ENCODE results near the gene SPINDOC. TPM values are rescaled to one million over a fixed set of nuclear protein-coding genes. Genes with fewer than 3 reads are reported as not detected.

SPINDOC gene
- total RNA-seq, 1 experiment from 2014 or later = 50.9 TPM

DNA sequence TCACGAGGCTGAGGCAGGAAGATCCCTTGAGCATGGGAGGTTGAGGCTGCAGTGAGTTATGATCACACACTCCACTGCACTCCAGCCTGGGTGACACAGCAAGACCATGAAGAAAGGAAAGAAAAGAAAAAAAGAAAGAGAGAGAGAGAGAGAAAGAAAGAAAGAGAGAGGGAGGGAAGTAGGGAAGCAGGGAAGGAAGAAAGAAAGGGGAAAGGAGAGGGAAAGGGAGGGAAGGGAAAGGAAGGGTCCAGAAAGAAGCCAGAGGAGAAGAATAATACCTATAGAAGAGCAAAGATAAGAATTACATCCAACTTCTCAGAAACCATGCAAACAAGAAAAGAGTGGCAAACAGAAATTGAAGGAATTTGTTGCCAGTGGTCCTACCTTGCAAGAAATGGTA lies 27.4 kb upstream of the SPINDOC start:
- no TSS peak for BruUV-seq (replicated peaks)
- TF ChIP-seq POLR2A (IDR thresholded peaks at IDR 0.05; ENCODE audit: borderline replicate concordance, extremely low read depth, insufficient read depth, insufficient read length) (no peak), CBX3 (IDR thresholded peaks at IDR 0.05; ENCODE audit: low read depth) (no peak), ZFX (IDR thresholded peaks at IDR 0.05) (no peak), SIN3A (IDR thresholded peaks at IDR 0.05; ENCODE audit: low read depth) (no peak), RAD21 (IDR thresholded peaks at IDR 0.05; ENCODE audit: low read depth) (no peak), EGR1 (IDR thresholded peaks at IDR 0.05; ENCODE audit: low read depth) (no peak), SP1 (IDR thresholded peaks at IDR 0.05; ENCODE audit: low read depth) (no peak), ELF1 (IDR thresholded peaks at IDR 0.05; ENCODE audit: borderline replicate concordance, low read depth) (no peak), JUND (IDR thresholded peaks at IDR 0.05) (no peak), ZNF274 (IDR thresholded peaks at IDR 0.05; ENCODE audit: low read depth, low read length) (no peak)
- TF ChIP-seq, protein P1, sequence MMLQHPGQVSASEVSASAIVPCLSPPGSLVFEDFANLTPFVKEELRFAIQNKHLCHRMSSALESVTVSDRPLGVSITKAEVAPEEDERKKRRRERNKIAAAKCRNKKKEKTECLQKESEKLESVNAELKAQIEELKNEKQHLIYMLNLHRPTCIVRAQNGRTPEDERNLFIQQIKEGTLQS (IDR thresholded peaks at IDR 0.05) = no peak
- TF ChIP-seq, protein P2, sequence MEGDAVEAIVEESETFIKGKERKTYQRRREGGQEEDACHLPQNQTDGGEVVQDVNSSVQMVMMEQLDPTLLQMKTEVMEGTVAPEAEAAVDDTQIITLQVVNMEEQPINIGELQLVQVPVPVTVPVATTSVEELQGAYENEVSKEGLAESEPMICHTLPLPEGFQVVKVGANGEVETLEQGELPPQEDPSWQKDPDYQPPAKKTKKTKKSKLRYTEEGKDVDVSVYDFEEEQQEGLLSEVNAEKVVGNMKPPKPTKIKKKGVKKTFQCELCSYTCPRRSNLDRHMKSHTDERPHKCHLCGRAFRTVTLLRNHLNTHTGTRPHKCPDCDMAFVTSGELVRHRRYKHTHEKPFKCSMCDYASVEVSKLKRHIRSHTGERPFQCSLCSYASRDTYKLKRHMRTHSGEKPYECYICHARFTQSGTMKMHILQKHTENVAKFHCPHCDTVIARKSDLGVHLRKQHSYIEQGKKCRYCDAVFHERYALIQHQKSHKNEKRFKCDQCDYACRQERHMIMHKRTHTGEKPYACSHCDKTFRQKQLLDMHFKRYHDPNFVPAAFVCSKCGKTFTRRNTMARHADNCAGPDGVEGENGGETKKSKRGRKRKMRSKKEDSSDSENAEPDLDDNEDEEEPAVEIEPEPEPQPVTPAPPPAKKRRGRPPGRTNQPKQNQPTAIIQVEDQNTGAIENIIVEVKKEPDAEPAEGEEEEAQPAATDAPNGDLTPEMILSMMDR (IDR thresholded peaks at IDR 0.05 in 2 of 3, conservative IDR thresholded peaks at IDR 0.05 in 1 of 3; ENCODE audit: borderline replicate concordance in 1 of 3, insufficient read depth in 1 of 3, low read depth in 2 of 3, low read length in 2 of 3) = no peak
- TF ChIP-seq, protein P3, sequence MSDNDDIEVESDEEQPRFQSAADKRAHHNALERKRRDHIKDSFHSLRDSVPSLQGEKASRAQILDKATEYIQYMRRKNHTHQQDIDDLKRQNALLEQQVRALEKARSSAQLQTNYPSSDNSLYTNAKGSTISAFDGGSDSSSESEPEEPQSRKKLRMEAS (IDR thresholded peaks at IDR 0.05) = no peak
- no peak overlapping the region for H3K4me3 ChIP-seq (replicated peaks in 1 of 2; ENCODE audit: low read depth in 1 of 2, low read length in 2 of 2)
- H3K9me3 ChIP-seq (ENCODE audit: control insufficient read depth in 1 of 2, insufficient read depth in 1 of 2, low read depth in 1 of 2, low read length in 2 of 2) = peaks cover 0 to 4% of the 10 kb centered on the region in 2 experiments; a peak in 1 of 4 replicates
- POLR2A ChIA-PET = no interaction called here
- H3K9ac ChIP-seq (ENCODE audit: low read length) = no peak overlapping the region
- DNase-seq (ENCODE audit: low read depth, low spot score) (no peak), ATAC-seq (no peak)
- no peak overlapping the region for H2AFZ ChIP-seq (ENCODE audit: low read depth, low read length, poor library complexity, severe bottlenecking)
- no peaks in the 10 kb centered on the region for H3K27me3 ChIP-seq (ENCODE audit: insufficient read depth, low read length)
- CTCF ChIA-PET = no interaction called here
- intact Hi-C loops (cut with micrococcal nuclease) = no loop called here
- H4K20me1 ChIP-seq (ENCODE audit: insufficient read depth) = no peaks in the 10 kb centered on the region
- no peaks in the 10 kb centered on the region for H3K79me2 ChIP-seq (ENCODE audit: insufficient read depth, low read length)
- H3K9me2 ChIP-seq (ENCODE audit: insufficient read depth) = no peaks in the 10 kb centered on the region
- H3K27ac ChIP-seq (ENCODE audit: low read depth, low read length) = no peak overlapping the region
- RAD21 ChIA-PET (ENCODE audit: low non-redundant PET in 1 of 2, low total read pairs in 2 of 2, uncharacterized antibody in 2 of 2, unreplicated experiment in 2 of 2) = no interaction called here
- H3K4me2 ChIP-seq (ENCODE audit: low read length) = no peak overlapping the region
- H3K4me1 ChIP-seq (ENCODE audit: control insufficient read depth in 1 of 2, insufficient read depth in 2 of 2, low read length in 2 of 2) = no peaks in the 10 kb centered on the region
- H3K36me3 ChIP-seq (ENCODE audit: control insufficient read depth in 1 of 2, insufficient read depth in 2 of 2, low read length in 2 of 2) = no peaks in the 10 kb centered on the region
